GM19043 (cell line): Measurements from ENCODE around the gene TSPAN12.
"Not testable (repeated sequence)": the region's sequence is repeated elsewhere in the genome, so short reads cannot be mapped to it uniquely, and the experiment has no call there.

Experiments used
- ATAC-seq: cut with Tn5 transposase; IDR thresholded peaks from one replicate; pipeline ENCODE4 v1.9.1; 2021; ENCODE audit warnings: low read depth; ENCODE audit not compliant: unreplicated experiment

TSPAN12 gene

DNA sequence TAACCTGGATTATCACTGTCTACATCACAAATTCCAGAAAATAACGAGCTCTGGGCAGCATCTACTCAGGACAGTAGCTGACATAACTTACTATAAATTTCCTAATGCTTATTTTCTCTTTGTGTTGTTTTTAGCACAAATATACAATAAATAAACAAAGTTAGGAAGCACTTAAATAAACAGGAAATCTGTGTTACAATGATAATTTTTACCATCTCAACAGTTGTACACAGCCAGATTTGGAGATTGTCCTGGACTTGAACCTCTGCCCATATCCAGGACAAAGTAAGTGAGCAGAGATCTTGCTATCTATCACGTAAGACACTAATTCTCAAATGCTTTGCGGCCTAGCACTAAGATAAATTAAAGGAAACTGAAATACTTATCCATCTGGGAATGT, 48.7 kb downstream of the TSPAN12 start:
- no peak for ATAC-seq

DNA sequence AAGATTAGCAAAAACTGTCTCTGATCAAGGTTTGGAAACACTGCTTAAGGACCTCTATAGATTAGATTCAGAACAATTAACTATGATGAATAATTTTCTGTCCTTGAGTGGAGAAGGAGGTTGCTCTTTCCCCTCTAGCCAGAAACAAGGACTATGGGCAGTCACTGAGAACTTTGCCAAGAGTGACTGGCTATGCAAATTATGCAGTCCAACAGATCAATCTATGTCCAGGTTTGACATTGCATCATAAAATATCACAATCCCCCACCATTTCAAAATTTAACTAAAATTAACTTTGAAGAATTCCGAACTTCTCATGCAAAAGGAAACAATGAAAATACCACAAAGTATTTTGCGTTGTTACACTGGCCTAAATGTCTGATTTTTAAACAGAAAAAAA, 50.6 kb downstream of the TSPAN12 start:
- no peak for ATAC-seq

DNA sequence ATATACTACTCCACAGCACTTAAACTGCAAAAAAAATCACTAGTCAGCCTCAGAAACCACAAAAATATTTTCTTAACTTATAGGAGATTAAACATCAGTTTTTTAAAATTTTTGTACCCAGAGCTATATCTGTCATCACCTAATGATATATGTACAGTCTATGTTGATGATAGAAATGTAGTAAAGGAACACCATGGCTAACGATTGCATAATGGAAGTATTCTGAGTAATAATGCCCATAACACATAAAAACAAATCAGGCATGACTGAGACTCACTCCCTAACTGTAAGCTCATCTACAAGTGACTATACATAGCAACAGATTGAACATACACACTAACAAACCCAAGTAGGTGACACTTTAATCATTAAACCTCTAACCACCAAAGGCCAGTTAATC, 51.3 kb downstream of the TSPAN12 start:
- no peak for ATAC-seq

DNA sequence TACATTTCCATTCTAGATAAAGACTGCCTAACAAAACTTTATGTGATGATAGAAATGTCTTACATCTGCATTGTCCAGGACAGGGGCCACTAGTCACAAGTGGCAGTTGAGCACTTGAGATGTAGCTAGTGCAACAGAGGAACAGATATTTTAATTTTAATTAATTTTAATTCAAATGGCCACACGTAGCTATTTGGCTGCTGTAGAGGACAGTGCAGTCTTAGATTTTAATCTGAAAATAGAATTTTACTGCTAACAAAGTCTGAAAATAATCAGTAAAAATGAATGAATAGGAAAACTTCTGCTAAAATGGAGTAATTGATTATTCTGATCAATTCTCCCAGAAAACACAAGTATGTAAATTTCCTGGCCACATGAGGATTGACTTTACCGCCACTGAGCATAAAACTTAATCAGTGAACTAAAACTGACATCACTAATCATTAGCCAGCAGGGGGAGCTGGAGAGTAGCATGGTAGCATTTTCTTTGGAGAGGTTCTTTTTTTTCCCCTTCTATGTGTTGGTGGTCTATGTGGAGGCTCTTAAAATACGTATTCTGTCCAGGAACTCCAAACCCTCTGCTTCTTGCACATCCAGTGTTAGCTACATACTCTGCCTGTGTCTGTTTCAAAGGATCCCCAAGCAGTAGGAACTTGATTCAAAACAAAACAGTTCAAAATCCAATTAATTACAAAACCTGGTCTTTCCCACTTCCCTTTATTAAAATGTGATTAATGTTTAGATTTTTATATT, 52.1 kb downstream of the TSPAN12 start:
- ATAC-seq = peak; percentile 65

DNA sequence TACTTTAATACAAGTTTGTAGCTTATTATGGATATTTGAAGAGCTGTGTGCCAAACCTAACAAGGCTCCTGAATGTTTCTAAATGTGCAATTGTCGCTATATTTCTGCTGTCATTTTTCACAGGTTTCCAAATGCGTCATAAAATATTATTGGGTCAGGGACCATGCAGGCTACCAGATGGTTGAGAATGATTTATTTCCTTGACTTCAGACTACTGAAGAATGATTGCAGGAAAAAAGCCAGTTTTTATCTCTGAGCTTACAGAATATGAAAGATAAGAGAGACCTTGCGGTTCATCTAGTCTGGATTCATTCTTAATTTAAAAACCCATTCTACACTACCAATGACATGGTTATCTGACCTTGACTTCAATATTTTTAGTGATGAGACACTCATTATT, 55.2 kb downstream of the TSPAN12 start:
- ATAC-seq = no peak

DNA sequence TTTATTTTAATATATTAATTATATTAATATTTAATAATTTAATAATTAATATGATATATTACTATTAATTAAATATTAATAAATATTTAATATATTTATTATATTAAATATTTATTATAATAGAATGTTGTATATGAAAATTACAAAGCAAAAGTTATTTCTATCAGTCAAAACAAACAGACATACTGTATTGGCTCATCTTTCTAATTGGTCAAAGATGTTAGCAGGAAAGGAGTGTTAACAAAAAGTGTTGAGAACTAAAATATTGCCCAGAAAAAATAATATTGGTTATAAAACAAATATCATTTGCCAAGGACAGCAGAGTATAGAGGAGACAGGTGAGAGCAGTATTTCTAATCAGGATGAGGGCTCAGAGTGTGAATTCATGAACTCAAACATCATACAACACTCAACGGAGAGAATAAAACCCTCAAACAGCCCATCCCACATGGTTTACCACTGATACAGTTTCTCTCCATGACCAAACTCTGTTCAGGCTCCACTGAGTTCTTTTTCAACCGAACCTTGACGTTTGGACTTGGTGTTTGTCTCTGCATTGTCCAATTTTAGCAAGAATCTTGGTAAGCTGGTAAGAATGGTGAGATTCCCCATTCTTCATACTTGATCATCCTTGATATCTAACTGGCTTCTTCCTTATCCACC, 58.0 kb downstream of the TSPAN12 start:
- no peak for ATAC-seq

DNA sequence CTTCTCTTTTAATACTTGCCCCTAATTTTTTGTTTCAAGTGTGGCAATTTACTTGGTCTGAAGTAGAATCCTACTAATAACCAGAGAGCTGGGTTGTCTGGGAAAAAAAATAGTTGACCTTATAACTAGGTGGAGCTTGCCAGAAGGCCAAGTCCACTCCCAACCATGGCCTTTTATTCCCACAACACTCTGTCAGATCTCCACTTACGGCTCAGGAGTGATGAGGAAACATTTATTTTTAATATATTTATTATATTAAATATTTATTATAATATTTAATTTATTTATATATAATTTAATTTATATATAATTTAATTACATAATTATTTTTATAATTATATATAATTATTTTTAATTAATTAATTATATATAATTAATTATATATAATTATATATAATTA, 58.8 kb downstream of the TSPAN12 start:
- ATAC-seq = no peak

DNA sequence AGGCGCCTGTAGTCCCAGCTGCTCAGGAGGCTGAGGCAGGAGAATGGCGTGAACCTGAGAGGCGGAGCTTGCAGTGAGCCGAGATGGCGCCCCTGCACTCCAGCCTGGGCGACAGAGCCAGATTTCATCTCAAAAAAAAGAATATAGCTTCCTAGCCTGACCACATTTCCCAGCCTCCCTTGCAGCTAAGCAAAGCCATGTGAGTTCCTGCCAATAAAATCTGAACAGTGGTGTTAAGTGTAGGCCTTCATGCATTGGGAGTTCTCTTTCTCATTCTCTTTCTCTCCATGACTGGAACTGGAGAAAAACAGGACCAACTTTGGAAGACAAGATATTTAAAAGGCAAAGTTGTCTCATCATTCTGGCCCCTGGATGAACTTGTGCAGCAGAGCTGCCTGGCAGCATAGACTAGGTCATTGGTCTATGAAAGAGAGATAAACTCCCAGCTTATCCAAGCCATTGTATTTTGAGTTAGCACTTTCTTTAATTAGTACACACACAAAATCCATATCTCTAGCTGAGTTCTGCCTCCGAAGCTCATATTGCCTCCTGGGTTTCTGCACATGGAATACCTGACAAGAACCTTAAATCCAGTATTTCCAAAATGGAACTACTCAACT, 60.8 kb downstream of the TSPAN12 start:
- ATAC-seq = no peak

DNA sequence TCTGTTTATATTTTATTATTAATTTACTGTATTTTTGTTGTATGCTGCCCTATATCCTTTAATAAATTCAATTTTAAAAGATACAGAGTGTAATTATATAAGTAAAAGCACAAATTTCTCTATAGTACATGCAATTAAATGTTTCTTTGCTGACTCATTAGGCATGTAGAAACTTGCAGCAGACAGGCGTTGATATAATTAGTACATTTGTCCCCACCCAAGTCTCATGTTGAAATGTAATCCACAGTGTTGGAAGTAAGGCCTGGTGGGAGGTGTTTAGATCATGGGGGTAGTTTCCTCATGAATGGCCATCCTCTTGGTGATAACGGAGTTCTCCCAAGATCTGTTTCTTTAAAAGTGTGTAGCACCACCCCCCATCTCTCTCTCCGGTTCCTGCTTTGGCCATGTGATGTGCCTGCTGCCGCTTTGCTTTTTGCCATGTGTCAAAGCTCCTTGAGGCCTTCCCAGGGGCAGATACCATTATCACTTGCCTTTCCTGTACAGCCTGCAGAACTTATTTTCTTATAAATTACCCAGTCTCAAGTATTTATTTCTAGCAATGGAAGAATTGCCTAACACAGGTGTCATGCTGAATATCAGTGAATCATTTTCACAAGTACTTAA, 63.7 kb downstream of the TSPAN12 start:
- ATAC-seq = no peak

DNA sequence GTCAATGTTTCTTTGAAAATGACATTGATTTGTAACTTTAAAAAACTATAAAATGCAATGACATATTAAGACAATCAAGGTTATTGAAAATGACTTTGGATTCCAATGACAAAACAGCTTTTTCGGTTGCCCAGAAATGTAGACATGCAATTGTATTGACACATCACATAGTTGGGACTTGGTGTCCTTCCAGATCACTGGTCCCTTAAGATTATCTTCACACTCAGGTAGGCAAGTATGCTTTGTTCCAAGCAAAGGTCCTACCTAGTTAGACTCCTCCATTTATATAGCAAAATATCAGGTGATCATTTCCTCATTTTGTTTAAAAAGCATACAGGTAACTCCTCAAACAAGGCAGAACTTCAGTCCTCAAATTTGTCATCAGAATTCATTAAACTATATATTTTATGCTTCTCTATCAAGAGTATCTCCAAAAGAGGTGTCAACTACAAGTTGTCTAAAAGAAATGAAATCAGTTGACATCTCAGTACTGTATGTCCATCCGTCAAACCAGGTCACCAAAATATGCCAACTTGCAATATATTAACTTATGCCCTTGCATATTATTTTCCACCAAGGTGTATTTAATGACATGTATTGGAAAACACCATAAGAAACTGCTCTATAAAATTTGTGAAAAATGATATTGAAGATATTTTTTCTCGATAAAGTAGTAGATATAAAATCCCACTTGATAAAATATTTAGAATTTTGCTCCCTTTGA, 64.6 kb downstream of the TSPAN12 start:
- ATAC-seq = no peak

DNA sequence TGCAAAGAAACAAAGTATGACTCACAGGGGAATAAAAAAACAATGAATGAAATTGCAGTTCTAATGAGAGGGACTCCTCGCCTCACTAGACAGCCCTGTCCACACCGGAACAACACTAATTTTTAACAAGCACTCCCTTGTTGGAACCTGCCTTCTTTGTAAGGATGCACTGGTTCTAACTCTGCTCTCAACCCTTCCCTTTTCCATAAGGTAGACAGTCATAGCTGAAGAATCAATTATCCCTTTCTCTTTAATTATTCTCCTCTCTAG, 65.1 kb downstream of the TSPAN12 start:
- no peak for ATAC-seq

DNA sequence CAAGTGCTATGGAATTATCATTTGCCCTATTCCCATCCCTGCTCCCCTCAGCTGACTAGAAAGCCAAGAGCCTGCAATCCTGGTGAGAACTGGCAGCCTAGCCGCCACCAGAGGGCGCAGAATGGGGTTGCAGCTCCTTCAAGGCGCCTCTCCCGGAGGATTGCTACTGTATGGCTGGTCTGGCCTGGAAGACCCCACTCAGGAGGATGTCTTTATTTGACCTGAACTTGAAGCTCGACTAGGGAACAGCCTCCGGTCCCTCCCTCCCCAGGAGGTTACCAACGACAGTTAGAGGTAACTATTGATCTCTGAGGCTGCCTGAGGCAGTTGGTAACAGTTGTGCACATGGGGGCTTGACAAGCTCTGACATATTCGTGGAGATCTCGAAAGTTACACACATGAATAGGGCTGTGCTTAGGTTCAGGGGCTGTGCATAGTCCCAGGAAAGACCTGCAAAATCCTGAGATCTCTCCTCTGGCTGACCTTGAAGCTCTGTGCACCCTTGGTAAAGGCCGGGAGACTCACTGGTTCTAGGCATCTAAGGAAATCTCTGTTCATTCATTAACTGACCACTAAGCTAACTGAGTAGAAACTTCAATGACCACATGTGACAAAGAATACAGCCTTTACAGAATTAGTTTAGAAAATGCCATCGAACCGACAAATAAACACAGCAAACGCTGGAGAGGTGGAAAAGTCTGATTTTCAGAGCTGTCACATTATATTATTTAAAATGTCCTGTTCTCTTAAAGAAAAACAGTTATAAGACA, 65.7 kb downstream of the TSPAN12 start:
- peak; percentile 77 for ATAC-seq

DNA sequence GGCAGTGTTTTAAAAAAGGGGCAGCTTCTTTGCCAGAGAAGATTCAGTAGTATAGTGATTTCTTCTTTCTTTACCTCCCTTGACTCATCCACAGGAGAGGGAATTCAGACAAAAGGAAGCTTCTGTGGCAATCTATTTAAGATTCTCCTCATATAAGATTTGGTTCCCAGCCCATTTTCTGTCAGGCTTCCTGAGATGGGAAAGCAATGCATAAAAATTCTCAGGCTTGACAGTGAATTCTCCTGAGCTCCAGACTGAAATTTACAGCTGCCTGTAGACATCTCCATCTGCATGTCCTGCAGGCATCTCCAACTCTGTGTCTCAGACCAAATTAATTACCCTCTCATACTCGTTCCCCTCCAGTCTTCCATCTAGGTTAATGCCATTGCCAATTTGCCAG, 72.8 kb downstream of the TSPAN12 start:
- ATAC-seq = no peak

DNA sequence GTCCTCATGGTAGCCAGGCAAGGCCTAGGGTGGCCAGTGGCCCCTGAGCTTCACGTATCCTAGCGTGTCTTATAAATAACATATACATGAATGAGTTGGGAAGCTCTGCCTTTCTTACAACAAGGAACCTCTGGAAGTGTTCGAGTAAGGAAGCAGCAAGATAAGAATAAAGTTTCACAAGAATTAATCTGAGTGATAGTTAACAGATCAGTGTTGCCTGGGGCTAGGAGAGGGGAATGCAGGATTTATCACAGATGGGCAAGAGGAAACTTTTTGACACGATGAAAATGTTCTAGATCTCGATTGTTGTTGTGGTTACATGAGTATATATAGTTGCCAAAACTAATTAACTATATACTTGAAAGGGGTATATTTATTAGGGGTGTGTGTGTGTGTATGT, 74.2 kb downstream of the TSPAN12 start:
- ATAC-seq = no peak

DNA sequence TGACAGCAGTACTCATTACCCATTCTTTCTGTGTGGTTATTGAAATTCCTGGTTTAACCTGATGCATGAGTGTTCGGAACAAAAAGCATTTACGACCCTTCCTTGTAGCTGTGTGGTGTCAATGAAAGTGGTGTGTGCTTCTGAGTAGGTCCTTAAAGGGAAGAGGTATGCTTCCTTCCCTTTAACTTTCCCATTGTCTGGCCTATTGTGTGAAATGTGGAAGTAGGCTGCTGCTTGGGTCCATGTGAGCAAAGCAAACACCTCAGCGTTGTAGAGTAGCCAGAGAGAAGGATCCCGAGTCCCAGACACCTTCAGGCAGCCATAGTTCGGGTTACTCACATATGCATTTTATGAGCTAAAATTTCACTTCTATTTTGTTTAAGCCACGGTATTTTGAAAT, 74.7 kb downstream of the TSPAN12 start:
- no peak for ATAC-seq

DNA sequence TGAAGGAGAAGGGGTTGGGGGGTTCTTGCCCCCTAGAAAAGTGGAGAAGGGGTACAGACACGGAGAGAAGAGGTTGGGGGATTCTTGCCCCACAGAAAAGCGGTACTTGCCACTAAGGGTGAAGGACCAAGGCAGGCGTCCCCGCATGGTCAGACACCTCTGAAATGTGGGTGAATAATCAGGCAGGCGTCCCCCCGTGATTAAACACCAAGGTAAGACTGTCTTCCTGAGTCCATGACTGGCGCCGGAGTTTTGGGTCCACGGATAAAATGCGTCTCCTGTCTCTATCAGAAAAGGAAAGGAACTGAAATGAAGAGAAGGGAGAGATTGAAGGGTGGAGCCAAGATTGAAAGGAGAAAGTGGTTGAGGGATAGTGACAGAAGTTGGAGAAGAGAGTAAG, 76.0 kb downstream of the TSPAN12 start:
- not testable (repeated sequence) for ATAC-seq

DNA sequence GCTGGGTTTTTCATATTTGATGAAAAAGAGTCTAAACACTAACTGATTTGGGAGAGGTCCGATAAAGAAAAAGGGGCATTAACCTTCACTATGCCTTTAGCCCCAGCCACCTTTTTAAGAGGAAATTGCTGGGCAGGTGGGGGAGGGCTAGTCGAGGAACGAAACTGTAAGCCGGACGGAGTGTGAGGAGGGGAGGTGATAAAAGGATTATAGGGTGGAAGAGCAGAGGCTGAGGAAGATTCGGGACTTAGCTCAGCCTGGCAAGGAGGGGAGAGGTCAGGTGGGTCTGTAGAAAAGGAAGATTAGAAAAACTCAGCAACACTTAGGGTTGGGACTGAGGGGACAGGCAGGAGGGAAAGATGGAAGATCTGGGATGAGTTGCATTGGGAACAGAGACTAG, 77.0 kb downstream of the TSPAN12 start:
- ATAC-seq = no peak

DNA sequence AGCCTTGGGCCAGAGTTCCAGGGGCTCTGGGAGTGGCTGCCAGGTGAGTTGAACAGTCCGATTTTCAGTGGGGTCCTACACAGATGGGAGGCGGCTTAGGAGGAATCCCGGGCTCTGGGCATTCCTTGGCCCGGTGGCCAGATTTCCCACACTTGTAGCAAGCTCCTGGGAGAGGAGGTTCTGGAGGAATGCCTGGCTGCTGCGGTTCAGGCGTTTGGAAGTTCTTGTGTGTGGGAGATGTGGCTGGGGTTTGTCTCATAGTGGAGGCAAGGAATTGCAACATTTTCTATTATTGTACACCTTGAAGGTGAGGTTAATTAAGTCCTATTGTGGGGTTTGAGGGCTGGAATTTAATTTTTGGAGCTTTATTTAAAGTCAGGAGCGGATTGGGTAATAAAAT, 77.5 kb downstream of the TSPAN12 start:
- not testable (repeated sequence) for ATAC-seq

DNA sequence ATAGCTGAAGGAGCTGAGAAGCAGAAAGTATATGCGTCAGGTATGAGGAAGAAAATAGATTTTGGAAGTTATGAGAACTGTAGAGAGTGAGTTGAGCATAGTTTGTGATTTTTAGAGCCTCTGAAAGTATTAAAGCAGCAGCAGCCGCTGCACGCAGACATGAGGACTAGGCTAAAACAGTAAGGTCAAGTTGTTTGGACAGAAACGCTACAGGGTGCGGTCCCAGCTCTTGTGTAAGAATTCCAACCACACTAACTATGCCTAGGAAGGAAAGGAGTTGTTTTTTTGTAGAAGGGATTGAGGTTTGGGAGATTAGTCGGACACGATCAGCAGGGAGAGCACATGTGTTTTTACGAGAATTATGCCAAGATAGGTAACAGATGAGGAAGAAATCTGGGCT, 78.9 kb downstream of the TSPAN12 start:
- not testable (repeated sequence) for ATAC-seq

DNA sequence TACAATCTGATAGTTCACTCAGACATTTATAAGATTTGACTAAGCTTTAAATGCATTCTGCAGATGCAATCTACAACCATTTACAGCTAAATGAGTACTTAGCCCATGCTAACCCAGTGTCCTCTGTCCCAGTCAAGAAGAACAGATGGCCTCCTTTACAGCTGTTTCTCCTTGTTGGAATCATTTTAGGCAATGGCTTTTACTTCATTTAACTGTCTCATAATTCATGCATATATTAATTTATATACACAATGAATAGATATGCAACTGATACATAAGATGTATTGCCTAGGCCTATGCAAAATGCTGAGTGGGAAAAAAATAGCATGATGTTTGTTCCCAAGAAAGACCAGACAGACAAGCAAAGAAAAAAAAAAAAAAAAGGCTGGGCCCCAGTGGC, 82.2 kb downstream of the TSPAN12 start:
- no peak for ATAC-seq
